Ramos (cell line): ENCODE data around the gene ALDH3B2.
"Not testable (repeated sequence)": the region's sequence is repeated elsewhere in the genome, so short reads cannot be mapped to it uniquely, and the experiment has no call there.

Experiments
- in situ Hi-C: fragments of 300-500 bp; cut with MboI; formaldehyde crosslinking; loops from one replicate; pipeline ENCODE4 v1.14.3; 2022; ENCODE audit warnings: low sequenced_read_pairs; ENCODE audit not compliant: unreplicated experiment

Gene ALDH3B2

GRCh38 chr11:67645521-67646461, 28.6 kb downstream of the ALDH3B2 start:
- in situ Hi-C loops = no loop called here

GRCh38 chr11:67644472-67645418, 29.7 kb downstream of the ALDH3B2 start:
- in situ Hi-C loops = no loop called here

- in situ Hi-C loops = no loop called here
Measured at GRCh38 chr11:67644042-67644441, 30.4 kb downstream of the ALDH3B2 start.

GRCh38 chr11:67642173-67643120, 32.0 kb downstream of the ALDH3B2 start:
- in situ Hi-C loops = no loop called here

- in situ Hi-C loops = no loop called here
Measured at GRCh38 chr11:67641338-67642172, 32.9 kb downstream of the ALDH3B2 start.

GRCh38 chr11:67640758-67641337, 33.6 kb downstream of the ALDH3B2 start:
- in situ Hi-C loops = no loop called here

GRCh38 chr11:67640021-67640757, 34.2 kb downstream of the ALDH3B2 start:
- in situ Hi-C loops = no loop called here

- in situ Hi-C loops = no loop called here
Measured at GRCh38 chr11:67639438-67639859, 35.0 kb downstream of the ALDH3B2 start, which contains the start of gene TBX10. Gene TBX10 (minus strand): TSS chr11:67639763. CDS start chr11:67639472, 291 bp downstream.

GRCh38 chr11:67638535-67639437, 35.6 kb downstream of the ALDH3B2 start:
- in situ Hi-C loops = no loop called here

- in situ Hi-C loops = not testable (repeated sequence)
Measured at GRCh38 chr11:67637441-67637840, 37.0 kb downstream of the ALDH3B2 start.

- in situ Hi-C loops = no loop called here
Measured at GRCh38 chr11:67636962-67637361, 37.5 kb downstream of the ALDH3B2 start.

GRCh38 chr11:67635231-67635521, 39.2 kb downstream of the ALDH3B2 start:
- in situ Hi-C loops = no loop called here

GRCh38 chr11:67634366-67635230, 39.8 kb downstream of the ALDH3B2 start:
- in situ Hi-C loops = loop anchor here (5.0 kb wide), 2 partner anchors 68 to 153 kb away; no protein-coding TSS in a partner anchor

GRCh38 chr11:67633758-67634365, 40.6 kb downstream of the ALDH3B2 start:
- in situ Hi-C loops = loop anchor here (5.0 kb wide), 2 partner anchors 68 to 153 kb away; no protein-coding TSS in a partner anchor

GRCh38 chr11:67632982-67633755, 41.3 kb downstream of the ALDH3B2 start:
- in situ Hi-C loops = loop anchor here (5.0 kb wide), 2 partner anchors 69 to 154 kb away; no protein-coding TSS in a partner anchor
